HepG2 (cell line): ENCODE data around the gene PEAR1. TPM values are rescaled to one million over a fixed set of nuclear protein-coding genes. Genes with fewer than 3 reads are reported as not detected.

Experiments
- ATAC-seq: fragments of 200-7000 bp; cut with Tn5 transposase; 3 replicates; pipeline ENCODE4 v1.9.1; 2020; ENCODE audit warnings: mild to moderate bottlenecking, moderate library complexity
- BruUV-seq: library from RNA; stranded (reverse); fragments of 400-500 nt; replicated peaks from 2 replicates; lab custom pipeline; 2021; lab: Mats Ljungman, UMichigan
- CTCF ChIA-PET: fragments of 300-600 bp; formaldehyde crosslinking; extraction: SDS; loops from one replicate; lab custom pipeline; 2021; ENCODE audit warnings: low total read pairs, inconsistent platforms, low intra/inter-chr PET ratio; lab: Yijun Ruan, JAX
- POLR2A ChIA-PET: fragments of 350-600 bp; sonication (Branson Sonifier 250); formaldehyde crosslinking; loops from one replicate; lab custom pipeline; 2020; ENCODE audit warnings: antibody characterized with exemption, inconsistent platforms; lab: Yijun Ruan, JAX
- DNase-seq: peaks from one replicate; pipeline ENCODE4 v3.0.0-alpha.2; 2015; ENCODE audit warnings: low spot score
- FAIRE-seq: peaks from 3 replicates; lab custom pipeline; 2011; peaks lifted over from hg19 to GRCh38; lab: Jason Lieb, UNC
- H2AFZ ChIP-seq: one replicate; pipeline ENCODE4 v1.6.1; 2011; ENCODE audit warnings: low read length, inconsistent platforms
- H3K27ac ChIP-seq: fragments of 300-600 bp; 3 replicates; pipeline ENCODE4 v1.8.0; 2011; ENCODE audit warnings: mixed run types, mild to moderate bottlenecking, mixed read lengths, low read length, inconsistent platforms; ENCODE audit not compliant: insufficient read depth; ENCODE audit errors: extremely low read length
- H3K27me3 ChIP-seq, 2 experiments: fragments of 200-600 bp in 1 of 2; 2 replicates in 1 of 2; 3 replicates in 1 of 2; pipeline versions ENCODE4 v1.6.0 to v1.8.0; 2011; ENCODE audit warnings: low read length in 2 of 2, mild to moderate bottlenecking in 2 of 2, moderate library complexity in 2 of 2, inconsistent platforms in 1 of 2; ENCODE audit not compliant: insufficient read depth in 2 of 2, control insufficient read depth in 1 of 2
- H3K36me3 ChIP-seq, 2 experiments: fragments of 200-600 bp in 1 of 2; replicated peaks in 1 of 2; 2 replicates in 1 of 2; 3 replicates in 1 of 2; pipeline versions ENCODE4 v1.5.1 to v1.8.0; 2011; ENCODE audit warnings: low read length in 2 of 2, inconsistent platforms in 1 of 2; ENCODE audit not compliant: insufficient read depth in 2 of 2, control insufficient read depth in 1 of 2
- H3K4me1 ChIP-seq: 2 replicates; pipeline ENCODE4 v1.5.1; 2012; ENCODE audit warnings: low read length, inconsistent platforms; ENCODE audit not compliant: insufficient read depth
- H3K4me2 ChIP-seq: 2 replicates; pipeline ENCODE4 v1.6.0; 2011; ENCODE audit warnings: low read depth, low read length, inconsistent platforms
- H3K4me3 ChIP-seq, 3 experiments: fragments of 200-600 bp in 1 of 3; sonication (generic), shearing (Covaris generic) in 1 of 3; replicated peaks in 1 of 3; 2 replicates each; pipeline ENCODE4 v1.5.1; 2011 to 2016; ENCODE audit warnings: low read length in 3 of 3, inconsistent platforms in 2 of 3, low read depth in 2 of 3, mild to moderate bottlenecking in 2 of 3, control low read depth in 1 of 3, mixed read lengths in 1 of 3; ENCODE audit not compliant: insufficient read depth in 1 of 3
- H3K79me2 ChIP-seq: one replicate; pipeline ENCODE4 v1.6.1; 2011; ENCODE audit warnings: low read length, inconsistent platforms; ENCODE audit not compliant: insufficient read depth
- H3K9ac ChIP-seq: 2 replicates; pipeline ENCODE4 v1.6.0; 2011; ENCODE audit warnings: mild to moderate bottlenecking, low read depth, low read length, inconsistent platforms; ENCODE audit not compliant: insufficient read depth
- H3K9me3 ChIP-seq: 2 replicates; pipeline ENCODE4 v1.5.1; 2012; ENCODE audit warnings: mild to moderate bottlenecking, low read length
- H4K20me1 ChIP-seq: 2 replicates; pipeline ENCODE4 v1.6.0; 2011; ENCODE audit warnings: inconsistent platforms, mild to moderate bottlenecking, low read length, moderate library complexity; ENCODE audit not compliant: insufficient read depth
- EZH2 ChIP-seq: conservative IDR thresholded peaks from 2 replicates; pipeline ENCODE4 v1.6.1; 2012; ENCODE audit warnings: mild to moderate bottlenecking, low read depth, low read length, moderate library complexity
- ZBTB49 ChIP-seq: sonication (generic); formaldehyde crosslinking; IDR thresholded peaks from 2 replicates; pipeline ENCODE4 v1.4.0; 2020; ENCODE audit warnings: missing genetic modification reagents, borderline replicate concordance
- ZNF205 ChIP-seq: IDR thresholded peaks from 2 replicates; pipeline ENCODE4 v1.6.1; 2018; ENCODE audit warnings: missing biosample characterization, missing genetic modification reagents
- ZSCAN25 ChIP-seq: sonication (generic); formaldehyde crosslinking; IDR thresholded peaks from 2 replicates; pipeline ENCODE4 v1.8.0; 2022; ENCODE audit warnings: mild to moderate bottlenecking, missing genetic modification reagents
- WGBS: methylation state at CpG from one replicate; pipeline ENCODE4 v1.1.6; 2017; ENCODE audit warnings: low lambda C conversion rate; 5-methylcytosine and 5-hydroxymethylcytosine counted together
- in situ Hi-C: cut with HindIII; loops from 2 replicates; pipeline ENCODE4 v1.10.0; 2017; ENCODE audit warnings: low pct_unique_long_range_greater_than_20kb; ENCODE audit not compliant: extremely low pct_ligation_motif_present
- intact Hi-C: fragments of 100-400 bp; cut with micrococcal nuclease; formaldehyde crosslinking; loops from one replicate; pipeline ENCODE4 v1.10.0; 2022; ENCODE audit not compliant: unreplicated experiment
- polyA plus RNA-seq, 8 experiments: library from polyadenylated mRNA; depleted of rRNA in 3 of 8; stranded (reverse) in 7 of 8; unstranded in 1 of 8; fragments of >200 nt; fragmentation: Illumina TruSeq in 4 of 8; extraction: Trizol in 4 of 8; gene quantifications; 2 replicates each; pipeline versions ENCODE4 v1.2.1 to v1.2.3, GENCODE V29; 2011 to 2016; ENCODE audit warnings: low read depth in 4 of 8, missing spikeins in 1 of 8, mixed read lengths in 1 of 8; ENCODE audit not compliant: insufficient read depth in 1 of 8
- total RNA-seq, 5 experiments: library from RNA; depleted of rRNA; stranded (reverse); fragments of >200 nt; fragmentation: Illumina TruSeq; extraction: Trizol; gene quantifications; 2 replicates each; pipeline ENCODE4 v1.2.3, GENCODE V29; 2016; ENCODE audit warnings: low read depth in 1 of 5

The PEAR1 gene
- total and polyA plus RNA-seq, 2 of the 13 experiments (the other 11 are each of a cell fraction or from before 2014, with no cell fraction given) = 0.27 to 0.41 TPM

- 0 out of 2 replicates have a peak, but pooled peaks have one; percentile 33 for TF ChIP-seq EZH2
- TF ChIP-seq ZSCAN25 (CRISPR knock-in tag) = peak; percentile 31; the same call in 1 of the 2 replicates
- no peak for TF ChIP-seq ZNF205 (CRISPR knock-in tag)
- no peak for TF ChIP-seq ZBTB49
- no peak for FAIRE-seq
These were observed 30.4 kb downstream of the PEAR1 start for GRCh38 chr1:156923670-156924477.

More at GRCh38 chr1:156923670-156924477, 30.4 kb downstream of the PEAR1 start:
- no peak for DNase-seq
- H3K4me1 ChIP-seq = peaks cover 16% of the 10 kb centered on the region; the same call in 1 of the 2 replicates
- WGBS = 5% methylated on average over 43 of the region's 64 CpGs
- no peaks in the 10 kb centered on the region for H3K36me3 ChIP-seq
- 0 out of 2 replicates have a peak, but pooled peaks cover 4% of the 10 kb centered on the region for H4K20me1 ChIP-seq
- H2AFZ ChIP-seq = no peak overlapping the region
- H3K9ac ChIP-seq = no peak overlapping the region
- CTCF ChIA-PET = no interaction called here
- intact Hi-C loops = no loop called here
- no TSS peak for BruUV-seq
- no peaks in the 10 kb centered on the region for H3K79me2 ChIP-seq
- no peak for ATAC-seq
- peak overlapping the region in 1 of 3 experiments; percentile 30; a peak in 1 of 6 replicates for H3K4me3 ChIP-seq
- no peak overlapping the region for H3K27ac ChIP-seq
- peak overlapping the region; percentile 39; the same call in 1 of the 2 replicates for H3K4me2 ChIP-seq
- POLR2A ChIA-PET = no interaction called here
- no peaks in the 10 kb centered on the region for H3K9me3 ChIP-seq
- peaks cover 25 to 86% of the 10 kb centered on the region in 2 experiments for H3K27me3 ChIP-seq
- in situ Hi-C loops = loop anchor here (10.0 kb wide), 1 partner anchor 229 kb away; no protein-coding TSS in a partner anchor
